ENCODE data around the gene SLC22A2.

SLC22A2 gene

GRCh38 chr6:160259143-160259425 lies 463 bp upstream of the SLC22A2 start:
- no peaks in the 10 kb centered on the region for H3K27me3 ChIP-seq (ENCODE audit: insufficient read depth, low read length, poor library complexity, severe bottlenecking)
- no peaks in the 10 kb centered on the region for H3K79me2 ChIP-seq (ENCODE audit: insufficient read depth, low read length)
- H2AFZ ChIP-seq (ENCODE audit: low read length) = no peak overlapping the region
- H3K9me2 ChIP-seq (replicated peaks; ENCODE audit: low read depth, low read length) = no peaks in the 10 kb centered on the region
- no peaks in the 10 kb centered on the region for H3K4me1 ChIP-seq (ENCODE audit: insufficient read depth, low read length, poor library complexity, severe bottlenecking)
- no peaks in the 10 kb centered on the region for H3F3A ChIP-seq (ENCODE audit: low read depth)
- no peak overlapping the region for H3K4me2 ChIP-seq (ENCODE audit: low read depth, low read length, poor library complexity, severe bottlenecking)
- no peaks in the 10 kb centered on the region for H4K20me1 ChIP-seq (ENCODE audit: insufficient read depth, low read length, poor library complexity, severe bottlenecking)
- H3K9me3 ChIP-seq (ENCODE audit: insufficient read depth, low read depth, low read length) = no peaks in the 10 kb centered on the region; the same call in 1 of the 2 replicates
- H3K9ac ChIP-seq (ENCODE audit: low read depth, low read length, poor library complexity, severe bottlenecking) = no peak overlapping the region
- TF ChIP-seq CTCF (conservative IDR thresholded peaks at IDR 0.05; ENCODE audit: low read length) (no peak), EZH2phosphoT487 (IDR thresholded peaks at IDR 0.05; ENCODE audit: borderline replicate concordance) (no peak)
- H3K4me3 ChIP-seq (ENCODE audit: low read length, poor library complexity, severe bottlenecking) = no peak overlapping the region
- H3K36me3 ChIP-seq (ENCODE audit: insufficient read depth, low read length) = no peaks in the 10 kb centered on the region

GRCh38 chr6:160256445-160256844 lies 2.2 kb downstream of the SLC22A2 start:
- H3K9ac ChIP-seq (ENCODE audit: low read depth, low read length, poor library complexity, severe bottlenecking) = no peak overlapping the region
- no peak overlapping the region for H2AFZ ChIP-seq (ENCODE audit: low read length)
- TF ChIP-seq EZH2phosphoT487 (IDR thresholded peaks at IDR 0.05; ENCODE audit: borderline replicate concordance) = no peak
- TF ChIP-seq CTCF (conservative IDR thresholded peaks at IDR 0.05; ENCODE audit: low read length) = no peak
- no peaks in the 10 kb centered on the region for H3K36me3 ChIP-seq (ENCODE audit: insufficient read depth, low read length)
- no peaks in the 10 kb centered on the region; the same call in 1 of the 2 replicates for H3K9me3 ChIP-seq (ENCODE audit: insufficient read depth, low read depth, low read length)
- H3F3A ChIP-seq (ENCODE audit: low read depth) = no peaks in the 10 kb centered on the region
- no peak overlapping the region for H3K4me2 ChIP-seq (ENCODE audit: low read depth, low read length, poor library complexity, severe bottlenecking)
- H4K20me1 ChIP-seq (ENCODE audit: insufficient read depth, low read length, poor library complexity, severe bottlenecking) = no peaks in the 10 kb centered on the region
- no peaks in the 10 kb centered on the region for H3K79me2 ChIP-seq (ENCODE audit: insufficient read depth, low read length)
- no peaks in the 10 kb centered on the region for H3K4me1 ChIP-seq (ENCODE audit: insufficient read depth, low read length, poor library complexity, severe bottlenecking)
- H3K27me3 ChIP-seq (ENCODE audit: insufficient read depth, low read length, poor library complexity, severe bottlenecking) = no peaks in the 10 kb centered on the region
- no peak overlapping the region for H3K4me3 ChIP-seq (ENCODE audit: low read length, poor library complexity, severe bottlenecking)
- no peaks in the 10 kb centered on the region for H3K9me2 ChIP-seq (replicated peaks; ENCODE audit: low read depth, low read length)

DNA sequence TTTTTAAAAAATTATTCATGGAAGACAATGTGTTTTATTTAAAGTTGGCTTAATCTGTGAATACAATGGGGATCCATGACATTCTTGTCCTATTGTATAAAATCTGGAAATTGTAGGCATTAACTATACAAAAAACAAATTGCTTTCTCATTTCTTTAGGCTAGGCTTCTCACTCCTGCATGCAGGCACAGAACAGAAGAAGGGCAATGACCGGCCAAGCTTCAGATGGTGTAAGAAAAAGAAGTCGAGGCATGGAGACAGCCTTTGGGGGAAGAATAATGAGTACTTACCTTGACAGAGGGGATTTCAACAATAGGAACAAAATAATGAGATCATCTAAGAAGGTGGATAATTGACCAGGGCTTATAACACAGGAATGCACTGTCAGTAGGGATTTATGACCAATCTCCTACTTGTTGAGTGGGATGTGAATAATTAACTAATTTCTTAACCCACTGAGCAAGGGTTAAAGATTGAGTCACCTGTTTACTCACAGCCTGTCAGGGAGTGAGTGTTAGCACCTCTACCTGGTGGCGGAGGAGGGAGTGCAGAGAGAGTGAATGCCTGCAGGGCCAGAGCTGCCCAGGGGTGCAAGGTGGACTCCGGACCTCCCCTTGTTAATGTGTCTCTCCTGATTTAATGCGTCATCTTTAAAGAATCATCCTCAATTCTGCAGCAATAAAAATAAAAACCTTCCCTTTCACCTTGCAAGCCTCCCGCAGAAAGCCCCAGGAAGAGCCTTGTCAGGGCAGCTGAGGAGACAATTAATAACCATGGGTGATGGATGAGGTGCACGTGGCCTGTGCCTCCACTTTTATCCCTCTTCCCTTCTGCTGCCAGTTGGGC lies 3.9 kb downstream of the SLC22A2 start:
- no peak overlapping the region for H3K4me2 ChIP-seq (ENCODE audit: low read depth, low read length, poor library complexity, severe bottlenecking)
- H3K79me2 ChIP-seq (ENCODE audit: insufficient read depth, low read length) = no peaks in the 10 kb centered on the region
- no peaks in the 10 kb centered on the region for H3K4me1 ChIP-seq (ENCODE audit: insufficient read depth, low read length, poor library complexity, severe bottlenecking)

More for the DNA sequence above, 3.9 kb downstream of the SLC22A2 start:
- Histone ChIP-seq H3K36me3 (ENCODE audit: insufficient read depth, low read length) (no peaks in the 10 kb centered on the region), H3K9me2 (replicated peaks; ENCODE audit: low read depth, low read length) (no peaks in the 10 kb centered on the region), H3K27me3 (ENCODE audit: insufficient read depth, low read length, poor library complexity, severe bottlenecking) (no peaks in the 10 kb centered on the region), H3F3A (ENCODE audit: low read depth) (no peaks in the 10 kb centered on the region), H2AFZ (ENCODE audit: low read length) (no peak overlapping the region), H4K20me1 (ENCODE audit: insufficient read depth, low read length, poor library complexity, severe bottlenecking) (no peaks in the 10 kb centered on the region), H3K4me3 (ENCODE audit: low read length, poor library complexity, severe bottlenecking) (no peak overlapping the region), H3K9me3 (ENCODE audit: insufficient read depth, low read depth, low read length) (no peaks in the 10 kb centered on the region; the same call in 1 of the 2 replicates), H3K9ac (ENCODE audit: low read depth, low read length, poor library complexity, severe bottlenecking) (no peak overlapping the region)
- TF ChIP-seq CTCF (conservative IDR thresholded peaks at IDR 0.05; ENCODE audit: low read length) (no peak), EZH2phosphoT487 (IDR thresholded peaks at IDR 0.05; ENCODE audit: borderline replicate concordance) (no peak)

Data from Loucy (cell line).